Measurements from ENCODE around the gene SCNM1.

- TF ChIP-seq CTCF (IDR thresholded peaks at IDR 0.05; ENCODE audit: low read depth, low read length, missing input control) (no peak), MAX (IDR thresholded peaks at IDR 0.05) (no peak), FOXA1 (IDR thresholded peaks at IDR 0.05) (no peak)
These were observed 27.9 kb downstream of the SCNM1 start for GRCh38 chr1:151193856-151194255.

Measured in liver (tissue), 2 donors.